ENCODE data around the gene PRTG.
"Not testable (repeated sequence)": the region's sequence is repeated elsewhere in the genome, so short reads cannot be mapped to it uniquely, and the experiment has no call there.

Gene PRTG

DNA sequence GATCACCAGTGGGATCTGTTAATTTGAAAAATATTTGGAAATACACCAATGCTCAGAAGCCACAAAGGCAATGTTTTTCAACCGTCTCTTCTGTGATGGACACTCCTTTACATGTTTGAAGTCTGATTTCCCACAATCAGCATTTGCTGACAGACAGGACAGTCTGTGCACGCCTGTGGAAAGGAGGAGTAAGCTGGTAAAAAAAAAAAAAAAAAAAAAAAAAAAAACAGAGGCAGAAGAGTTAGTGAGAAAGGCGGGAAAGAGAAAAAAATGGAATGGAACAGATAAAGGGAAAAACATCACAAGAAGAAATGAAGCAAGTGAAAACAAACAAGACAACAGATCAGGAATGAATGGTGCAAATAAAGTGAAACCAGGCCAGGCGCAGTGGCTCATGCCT is 35.0 kb downstream of the PRTG start:
- Histone ChIP-seq H3K4me1 (ENCODE audit: control insufficient read depth, insufficient read depth, low read length) (no peaks in the 10 kb centered on the region), H3K27me3 (ENCODE audit: control insufficient read depth, insufficient read depth, low read length) (no peaks in the 10 kb centered on the region), H3K9ac (ENCODE audit: low read length) (no peak overlapping the region)

DNA sequence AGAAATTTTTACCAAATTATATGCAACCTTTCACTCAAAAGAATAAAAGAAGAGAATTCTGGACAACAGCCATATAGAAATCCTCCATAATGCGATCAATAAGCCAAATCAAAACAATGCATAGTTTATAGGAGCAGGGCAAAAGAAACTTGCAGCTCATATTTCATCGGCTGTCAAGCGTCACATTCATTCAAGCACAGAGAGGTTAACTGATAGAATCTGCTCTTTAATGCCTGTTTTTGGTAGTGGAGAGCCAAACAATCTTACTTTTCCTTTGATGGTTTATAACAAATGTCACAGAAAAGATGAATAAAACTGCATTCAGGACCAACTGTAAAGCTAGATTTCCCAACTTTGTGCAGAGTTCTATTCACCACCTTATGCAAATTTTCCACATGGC is 35.4 kb downstream of the PRTG start:
- no peaks in the 10 kb centered on the region for H3K4me1 ChIP-seq (ENCODE audit: control insufficient read depth, insufficient read depth, low read length)
- H3K9ac ChIP-seq (ENCODE audit: low read length), result no peak overlapping the region
- no peaks in the 10 kb centered on the region for H3K36me3 ChIP-seq (ENCODE audit: control insufficient read depth, insufficient read depth, low read length)
- H3K27me3 ChIP-seq (ENCODE audit: control insufficient read depth, insufficient read depth, low read length), result no peaks in the 10 kb centered on the region
- no peak overlapping the region for H3K4me3 ChIP-seq (ENCODE audit: low read length)
- no peak overlapping the region for H3K27ac ChIP-seq (ENCODE audit: low read depth, low read length)

More for the DNA sequence above, 35.0 kb downstream of the PRTG start:
- H3K27ac ChIP-seq (ENCODE audit: low read depth, low read length), result no peak overlapping the region
- no peaks in the 10 kb centered on the region for H3K36me3 ChIP-seq (ENCODE audit: control insufficient read depth, insufficient read depth, low read length)
- no peak overlapping the region for H3K4me3 ChIP-seq (ENCODE audit: low read length)

DNA sequence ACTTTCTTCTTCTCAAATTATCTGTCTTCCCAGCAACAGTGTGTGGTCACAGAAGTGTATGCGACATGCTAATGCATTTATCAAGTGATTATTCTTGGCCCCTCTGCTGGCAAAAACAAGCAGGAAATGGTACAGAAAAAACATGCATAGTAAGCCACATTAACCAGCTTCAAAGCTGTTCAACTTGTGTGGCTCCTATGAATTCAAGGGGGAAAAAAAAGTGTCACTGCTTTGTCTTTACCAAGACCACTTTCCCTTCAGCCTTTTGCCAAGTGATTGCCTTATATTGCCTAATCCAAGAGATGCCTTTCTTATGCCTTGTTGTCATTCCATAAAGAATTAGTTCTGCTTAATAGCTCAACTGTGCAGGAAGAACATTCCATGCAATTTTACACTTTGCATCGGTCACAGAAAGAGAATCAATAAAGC is 39.1 kb downstream of the PRTG start:
- Histone ChIP-seq H3K27me3 (ENCODE audit: control insufficient read depth, insufficient read depth, low read length) (no peaks in the 10 kb centered on the region), H3K36me3 (ENCODE audit: control insufficient read depth, insufficient read depth, low read length) (no peaks in the 10 kb centered on the region), H3K27ac (ENCODE audit: low read depth, low read length) (no peak overlapping the region), H3K9ac (ENCODE audit: low read length) (no peak overlapping the region), H3K4me1 (ENCODE audit: control insufficient read depth, insufficient read depth, low read length) (no peaks in the 10 kb centered on the region), H3K4me3 (ENCODE audit: low read length) (no peak overlapping the region)

- Histone ChIP-seq H3K36me3 (ENCODE audit: control insufficient read depth, insufficient read depth, low read length) (no peaks in the 10 kb centered on the region), H3K4me3 (ENCODE audit: low read length) (no peak overlapping the region), H3K4me1 (ENCODE audit: control insufficient read depth, insufficient read depth, low read length) (no peaks in the 10 kb centered on the region), H3K27me3 (ENCODE audit: control insufficient read depth, insufficient read depth, low read length) (no peaks in the 10 kb centered on the region), H3K27ac (ENCODE audit: low read depth, low read length) (no peak overlapping the region), H3K9ac (ENCODE audit: low read length) (no peak overlapping the region)
Measured at GRCh38 chr15:55700876-55701275, 42.1 kb downstream of the PRTG start.

DNA sequence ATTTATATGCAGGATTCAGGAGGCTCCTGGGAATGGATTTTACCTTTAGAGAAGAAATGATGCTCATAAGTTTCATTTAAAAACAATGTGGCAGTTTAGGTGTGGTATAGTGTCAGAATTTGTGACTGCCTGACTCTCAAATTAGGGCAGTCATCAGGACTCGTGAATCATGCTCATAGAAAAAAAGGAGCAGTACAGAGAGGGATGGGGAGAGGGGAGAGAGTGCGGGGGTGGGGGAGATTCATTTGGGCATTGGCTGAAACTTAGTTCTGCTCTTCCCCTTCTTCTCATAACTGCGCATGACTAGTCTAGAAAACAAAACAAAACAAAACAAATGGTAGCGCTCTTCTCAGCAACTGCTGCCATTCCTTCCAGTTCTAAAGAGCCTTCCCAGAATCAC is 44.3 kb downstream of the PRTG start:
- no peak overlapping the region for H3K27ac ChIP-seq (ENCODE audit: low read depth, low read length)
- no peaks in the 10 kb centered on the region for H3K27me3 ChIP-seq (ENCODE audit: control insufficient read depth, insufficient read depth, low read length)
- H3K36me3 ChIP-seq (ENCODE audit: control insufficient read depth, insufficient read depth, low read length), result no peaks in the 10 kb centered on the region
- no peak overlapping the region for H3K4me3 ChIP-seq (ENCODE audit: low read length)
- H3K9ac ChIP-seq (ENCODE audit: low read length), result no peak overlapping the region
- H3K4me1 ChIP-seq (ENCODE audit: control insufficient read depth, insufficient read depth, low read length), result no peaks in the 10 kb centered on the region

- Histone ChIP-seq H3K36me3 (ENCODE audit: control insufficient read depth, insufficient read depth, low read length) (no peaks in the 10 kb centered on the region), H3K27me3 (ENCODE audit: control insufficient read depth, insufficient read depth, low read length) (no peaks in the 10 kb centered on the region), H3K4me1 (ENCODE audit: control insufficient read depth, insufficient read depth, low read length) (no peaks in the 10 kb centered on the region), H3K4me3 (ENCODE audit: low read length) (no peak overlapping the region), H3K27ac (ENCODE audit: low read depth, low read length) (no peak overlapping the region), H3K9ac (ENCODE audit: low read length) (no peak overlapping the region)
Measured at GRCh38 chr15:55696221-55696620, 46.7 kb downstream of the PRTG start.

- H3K4me1 ChIP-seq (ENCODE audit: control insufficient read depth, insufficient read depth, low read length), result no peaks in the 10 kb centered on the region
- H3K4me3 ChIP-seq (ENCODE audit: low read length), result no peak overlapping the region
- no peaks in the 10 kb centered on the region for H3K36me3 ChIP-seq (ENCODE audit: control insufficient read depth, insufficient read depth, low read length)
- no peak overlapping the region for H3K9ac ChIP-seq (ENCODE audit: low read length)
- no peaks in the 10 kb centered on the region for H3K27me3 ChIP-seq (ENCODE audit: control insufficient read depth, insufficient read depth, low read length)
- no peak overlapping the region for H3K27ac ChIP-seq (ENCODE audit: low read depth, low read length)
Measured at GRCh38 chr15:55695432-55695831, 47.5 kb downstream of the PRTG start.

GRCh38 chr15:55694652-55695150 is 48.3 kb downstream of the PRTG start:
- Histone ChIP-seq H3K9ac (ENCODE audit: low read length) (no peak overlapping the region), H3K27ac (ENCODE audit: low read depth, low read length) (no peak overlapping the region), H3K36me3 (ENCODE audit: control insufficient read depth, insufficient read depth, low read length) (no peaks in the 10 kb centered on the region), H3K27me3 (ENCODE audit: control insufficient read depth, insufficient read depth, low read length) (no peaks in the 10 kb centered on the region), H3K4me3 (ENCODE audit: low read length) (no peak overlapping the region), H3K4me1 (ENCODE audit: control insufficient read depth, insufficient read depth, low read length) (no peaks in the 10 kb centered on the region)

DNA sequence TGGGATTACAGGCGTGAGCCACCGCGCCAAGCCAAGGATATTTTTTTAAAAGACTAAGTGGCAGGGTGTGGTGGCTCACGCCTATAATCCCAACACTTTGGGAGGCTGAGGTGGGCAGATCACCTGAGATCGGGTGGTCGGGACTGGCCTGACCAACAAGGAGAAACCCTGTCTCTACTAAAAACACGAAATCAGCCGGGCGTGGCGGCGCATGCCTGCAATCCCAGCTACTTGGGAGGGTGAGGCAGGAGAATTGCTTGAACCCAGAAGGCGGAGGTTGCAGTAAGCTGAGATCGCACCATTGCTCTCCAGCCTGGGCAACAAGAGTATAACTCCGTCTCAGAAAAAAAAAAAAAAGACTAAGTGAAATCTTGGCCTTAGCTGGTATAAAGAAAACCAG is 49.8 kb downstream of the PRTG start:
- not testable (repeated sequence) for H3K27ac ChIP-seq (ENCODE audit: low read depth, low read length); H3K9ac ChIP-seq (ENCODE audit: low read length); H3K4me1 ChIP-seq (ENCODE audit: control insufficient read depth, insufficient read depth, low read length); H3K4me3 ChIP-seq (ENCODE audit: low read length); H3K36me3 ChIP-seq (ENCODE audit: control insufficient read depth, insufficient read depth, low read length); H3K27me3 ChIP-seq (ENCODE audit: control insufficient read depth, insufficient read depth, low read length)

- H3K27me3 ChIP-seq (ENCODE audit: control insufficient read depth, insufficient read depth, low read length), result no peaks in the 10 kb centered on the region
- H3K4me1 ChIP-seq (ENCODE audit: control insufficient read depth, insufficient read depth, low read length), result no peaks in the 10 kb centered on the region
- no peak overlapping the region for H3K9ac ChIP-seq (ENCODE audit: low read length)
- H3K4me3 ChIP-seq (ENCODE audit: low read length), result no peak overlapping the region
- no peak overlapping the region for H3K27ac ChIP-seq (ENCODE audit: low read depth, low read length)
- no peaks in the 10 kb centered on the region for H3K36me3 ChIP-seq (ENCODE audit: control insufficient read depth, insufficient read depth, low read length)
Measured at GRCh38 chr15:55687792-55688191, 55.2 kb downstream of the PRTG start.

DNA sequence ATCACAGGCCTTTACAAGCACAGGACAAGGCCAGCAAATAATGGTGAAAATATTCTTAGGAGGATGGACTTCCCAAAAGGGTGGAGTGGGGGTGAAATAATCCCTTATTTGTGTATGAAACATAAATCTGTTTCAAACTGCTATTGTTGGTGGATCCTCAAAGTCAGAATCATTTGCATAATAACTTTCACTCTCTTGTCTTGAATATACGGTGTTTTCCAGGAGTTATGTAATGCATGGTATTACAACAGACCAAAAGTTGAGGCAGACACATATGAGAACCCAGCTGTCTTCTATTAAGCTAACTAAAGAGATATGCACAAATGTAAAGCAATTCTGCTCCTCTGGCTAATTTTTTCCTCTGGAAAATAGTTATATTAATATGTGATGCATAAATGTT is 57.7 kb downstream of the PRTG start:
- no peak overlapping the region for H3K9ac ChIP-seq (ENCODE audit: low read length)
- no peak overlapping the region for H3K4me3 ChIP-seq (ENCODE audit: low read length)

DNA sequence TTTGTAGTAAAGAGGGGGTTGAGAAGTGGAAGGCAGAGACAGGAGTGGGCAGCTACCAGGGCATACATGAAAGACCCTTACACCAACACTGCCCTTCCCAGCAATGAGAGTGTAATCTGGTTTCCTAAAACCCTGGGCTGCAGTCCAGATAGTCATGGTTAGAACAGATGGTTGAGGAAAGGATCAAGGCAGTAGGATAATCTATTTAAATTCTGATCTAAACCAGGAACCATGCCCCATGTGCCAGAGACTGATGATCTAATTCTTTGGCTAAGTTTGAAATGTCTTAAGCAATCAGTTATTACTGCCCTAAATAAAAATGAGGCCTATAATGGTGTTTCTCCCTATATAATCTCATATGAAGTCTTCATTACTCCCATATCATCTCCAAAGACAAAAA is 59.6 kb downstream of the PRTG start:
- no peak overlapping the region for H3K4me3 ChIP-seq (ENCODE audit: low read length)
- H3K27ac ChIP-seq (ENCODE audit: low read depth, low read length), result no peak overlapping the region
- no peaks in the 10 kb centered on the region for H3K4me1 ChIP-seq (ENCODE audit: control insufficient read depth, insufficient read depth, low read length)
- H3K27me3 ChIP-seq (ENCODE audit: control insufficient read depth, insufficient read depth, low read length), result no peaks in the 10 kb centered on the region
- no peaks in the 10 kb centered on the region for H3K36me3 ChIP-seq (ENCODE audit: control insufficient read depth, insufficient read depth, low read length)
- no peak overlapping the region for H3K9ac ChIP-seq (ENCODE audit: low read length)

More for the DNA sequence above, 57.7 kb downstream of the PRTG start:
- Histone ChIP-seq H3K4me1 (ENCODE audit: control insufficient read depth, insufficient read depth, low read length) (no peaks in the 10 kb centered on the region), H3K27me3 (ENCODE audit: control insufficient read depth, insufficient read depth, low read length) (no peaks in the 10 kb centered on the region), H3K36me3 (ENCODE audit: control insufficient read depth, insufficient read depth, low read length) (no peaks in the 10 kb centered on the region), H3K27ac (ENCODE audit: low read depth, low read length) (no peak overlapping the region)

GRCh38 chr15:55681631-55682030 is 61.3 kb downstream of the PRTG start:
- Histone ChIP-seq H3K36me3 (ENCODE audit: control insufficient read depth, insufficient read depth, low read length) (no peaks in the 10 kb centered on the region), H3K4me3 (ENCODE audit: low read length) (no peak overlapping the region), H3K27ac (ENCODE audit: low read depth, low read length) (no peak overlapping the region)

More at GRCh38 chr15:55681631-55682030, 61.3 kb downstream of the PRTG start:
- no peaks in the 10 kb centered on the region for H3K27me3 ChIP-seq (ENCODE audit: control insufficient read depth, insufficient read depth, low read length)
- H3K4me1 ChIP-seq (ENCODE audit: control insufficient read depth, insufficient read depth, low read length), result no peaks in the 10 kb centered on the region
- H3K9ac ChIP-seq (ENCODE audit: low read length), result no peak overlapping the region

Measured in rectal smooth muscle tissue (tissue), 1 donor.